SW480 (cell line): ENCODE results near the gene IFI30.

ENCODE experiments used
- DNase-seq: peaks from one replicate; pipeline ENCODE4 v3.0.0-alpha.2; 2016; ENCODE audit warnings: low spot score

Gene IFI30

DNA sequence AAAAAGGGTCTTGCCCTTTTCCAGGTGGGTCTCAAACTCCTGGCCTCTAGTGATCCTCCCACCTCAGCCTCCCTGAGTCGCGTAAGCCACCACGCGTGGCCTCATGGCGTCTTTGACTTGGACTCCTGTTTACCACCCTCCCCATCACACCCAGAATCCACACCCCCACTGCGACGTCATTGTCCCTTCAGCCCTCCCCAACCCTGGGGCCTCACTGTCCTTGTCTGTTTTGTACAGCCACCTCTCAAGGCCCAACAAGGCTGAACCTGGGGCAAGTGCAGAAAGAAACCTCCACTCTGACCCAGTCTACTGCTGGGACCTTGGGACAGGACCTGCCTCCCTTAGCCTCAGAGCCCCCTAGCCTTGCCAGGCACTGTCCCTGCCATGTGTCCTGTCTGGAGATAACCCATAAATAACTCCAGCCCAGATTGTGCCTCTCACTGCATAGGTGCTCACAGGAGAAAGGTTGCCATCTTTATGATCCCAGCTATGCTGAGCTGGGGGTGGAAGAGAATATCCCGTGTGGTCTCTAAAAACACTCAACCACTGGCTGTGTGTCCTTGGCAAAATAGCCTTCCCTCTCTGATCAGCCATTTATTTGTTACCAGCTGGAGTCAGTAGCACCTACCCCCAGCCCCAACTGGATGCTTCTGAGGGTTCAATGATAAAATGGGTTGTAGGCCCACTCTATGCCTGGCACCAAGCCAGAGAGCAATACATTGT lies 1.8 kb upstream of the IFI30 start:
- no peak for DNase-seq

DNA sequence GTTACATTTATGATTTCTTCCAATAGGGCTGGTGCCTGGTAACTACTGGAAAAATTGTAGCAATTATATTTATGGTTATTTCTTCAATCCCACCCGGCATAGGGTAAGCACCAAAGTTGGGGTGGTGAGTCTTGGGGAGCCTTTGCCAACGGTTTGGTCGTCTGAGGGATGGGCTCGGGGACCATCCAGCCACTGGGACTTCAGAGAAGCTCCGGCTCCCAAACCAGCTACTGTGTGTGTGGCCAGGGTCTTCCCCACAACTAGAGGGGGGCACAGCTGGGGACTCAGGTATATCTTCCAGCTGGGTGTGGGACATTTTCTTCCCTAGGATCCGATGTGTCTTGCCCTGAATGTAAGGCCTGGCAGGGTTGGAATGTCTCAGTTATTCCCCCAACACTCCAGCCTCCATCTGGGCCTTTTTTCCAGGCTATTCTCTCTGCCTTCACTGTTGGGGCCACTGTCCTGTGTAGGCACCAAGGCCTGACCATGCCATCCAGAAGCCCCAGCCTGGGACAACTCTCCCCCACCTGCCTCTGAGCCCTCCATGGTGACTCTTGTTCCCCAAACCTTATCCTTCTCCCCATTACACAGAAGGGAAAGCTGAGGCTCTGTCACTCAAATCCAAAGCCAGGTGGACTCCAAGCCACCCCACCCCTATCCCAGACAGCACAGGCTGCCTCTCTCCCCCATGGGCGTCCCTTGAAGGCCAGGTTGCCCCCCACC lies 1.1 kb upstream of the IFI30 start:
- DNase-seq, result no peak

DNA sequence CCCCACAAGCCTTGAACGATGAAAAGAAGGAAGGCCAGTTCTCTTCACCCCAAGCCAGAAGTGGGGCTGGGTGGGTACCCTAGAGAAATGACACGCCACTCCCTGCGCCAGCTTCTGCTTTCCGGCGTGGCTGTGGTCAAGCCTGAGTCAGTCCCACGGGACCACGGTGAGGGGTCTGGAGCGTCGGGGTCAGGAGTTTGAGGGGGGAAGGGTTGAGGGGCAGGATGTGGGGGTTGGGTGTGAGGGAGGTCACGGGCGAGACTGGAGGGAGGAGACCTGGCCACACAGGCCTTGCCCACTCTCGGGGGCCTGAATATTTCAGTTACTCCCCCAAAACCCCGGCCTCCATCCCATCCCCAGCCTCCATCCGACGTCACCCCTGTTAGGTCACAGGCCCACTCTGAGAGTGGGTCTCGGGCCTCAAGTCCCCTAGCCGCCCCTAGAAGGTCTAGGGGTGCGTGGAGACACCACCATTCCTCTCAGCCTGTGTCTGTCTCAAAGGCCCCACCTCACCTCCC lies 500 bp upstream of the IFI30 start:
- no peak for DNase-seq

DNA sequence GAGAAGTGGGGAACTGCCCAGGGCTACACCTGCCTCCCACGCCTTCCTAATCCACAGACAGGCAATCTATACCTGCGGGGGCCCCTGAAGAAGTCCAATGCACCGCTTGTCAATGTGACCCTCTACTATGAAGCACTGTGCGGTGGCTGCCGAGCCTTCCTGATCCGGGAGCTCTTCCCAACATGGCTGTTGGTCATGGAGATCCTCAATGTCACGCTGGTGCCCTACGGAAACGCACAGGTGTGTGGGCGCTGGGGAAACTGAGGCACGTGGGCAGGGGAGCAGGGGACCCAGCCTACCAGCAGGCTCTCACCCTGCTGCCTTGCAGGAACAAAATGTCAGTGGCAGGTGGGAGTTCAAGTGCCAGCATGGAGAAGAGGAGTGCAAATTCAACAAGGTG lies 1.4 kb downstream of the IFI30 start:
- no peak for DNase-seq

DNA sequence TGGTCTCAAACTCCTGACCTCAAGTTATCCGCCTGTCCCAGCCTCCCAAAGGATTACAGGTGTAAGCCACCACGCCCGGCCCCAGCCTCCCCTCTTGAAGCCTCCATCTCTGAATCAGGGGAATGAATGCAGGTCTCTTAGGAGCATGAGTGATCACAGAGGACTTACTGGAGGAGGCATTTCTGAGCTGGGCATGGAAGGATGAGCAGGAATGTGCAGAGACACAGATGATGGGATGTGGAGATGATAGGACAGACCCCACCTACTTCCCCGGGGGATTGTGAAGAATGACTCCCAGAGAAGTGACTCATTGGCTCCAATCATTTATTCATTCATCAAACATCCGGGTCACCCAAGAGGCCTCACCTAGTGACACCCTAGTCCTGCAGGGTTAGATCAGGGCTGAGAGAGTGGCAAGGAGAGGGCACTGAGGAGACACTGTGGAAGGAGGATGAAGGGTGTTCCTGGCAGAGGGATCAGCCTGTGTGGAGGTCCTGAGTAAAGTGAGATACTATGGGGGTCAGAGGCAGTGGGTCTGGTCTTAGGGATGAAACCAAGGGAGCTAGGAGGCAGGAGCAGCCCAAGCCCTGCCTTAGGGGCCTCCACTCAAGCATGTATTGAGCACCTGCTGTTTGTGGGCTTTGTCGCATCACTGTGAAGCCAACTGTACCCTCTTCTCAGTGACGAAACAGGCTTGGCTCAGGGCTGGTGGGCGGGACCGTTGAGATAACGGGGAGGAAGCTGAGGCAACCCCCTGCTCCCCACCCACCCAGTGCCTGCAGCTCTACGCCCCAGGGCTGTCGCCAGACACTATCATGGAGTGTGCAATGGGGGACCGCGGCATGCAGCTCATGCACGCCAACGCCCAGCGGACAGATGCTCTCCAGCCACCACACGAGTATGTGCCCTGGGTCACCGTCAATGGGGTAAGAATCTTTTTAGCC lies 3.0 kb downstream of the IFI30 start:
- DNase-seq, result no peak

DNA sequence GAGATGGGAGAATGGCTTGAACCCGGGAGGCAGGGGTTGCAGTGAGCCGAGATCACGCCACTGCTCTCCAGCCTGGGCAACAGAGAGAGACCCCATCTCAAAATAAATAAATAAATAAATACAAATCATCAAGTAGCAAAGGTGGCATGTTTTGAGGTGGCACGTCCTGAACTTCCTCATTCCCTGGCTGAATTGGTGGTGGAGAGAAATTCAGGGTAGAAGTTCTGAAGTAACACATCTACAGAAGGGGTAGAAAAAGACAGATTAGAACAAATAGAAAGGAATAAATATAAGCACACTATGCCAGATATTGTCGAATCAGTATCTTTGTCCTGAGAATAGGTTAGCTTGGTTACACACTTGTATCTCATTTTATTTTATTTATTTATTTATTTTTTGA lies 6.3 kb downstream of the IFI30 start:
- no peak for DNase-seq

DNA sequence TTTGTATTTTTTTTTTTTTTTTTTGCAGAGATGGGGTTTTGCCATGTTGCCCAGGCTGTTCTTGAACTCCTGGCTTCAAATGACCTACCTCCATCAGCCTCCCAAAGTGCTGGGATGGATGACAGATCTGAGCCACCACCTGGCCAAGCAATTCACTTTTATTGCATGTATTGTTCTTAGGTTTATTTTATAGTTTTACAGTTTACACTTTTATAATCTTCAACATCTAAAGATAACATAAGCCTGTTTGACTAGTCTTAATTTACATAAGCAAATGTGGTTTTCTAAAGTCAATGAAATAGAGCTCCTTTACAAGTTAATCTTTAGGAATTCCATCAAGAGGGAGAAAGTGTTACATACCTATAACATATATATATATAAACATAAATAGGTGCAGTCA lies 9.9 kb downstream of the IFI30 start:
- no peak for DNase-seq

DNA sequence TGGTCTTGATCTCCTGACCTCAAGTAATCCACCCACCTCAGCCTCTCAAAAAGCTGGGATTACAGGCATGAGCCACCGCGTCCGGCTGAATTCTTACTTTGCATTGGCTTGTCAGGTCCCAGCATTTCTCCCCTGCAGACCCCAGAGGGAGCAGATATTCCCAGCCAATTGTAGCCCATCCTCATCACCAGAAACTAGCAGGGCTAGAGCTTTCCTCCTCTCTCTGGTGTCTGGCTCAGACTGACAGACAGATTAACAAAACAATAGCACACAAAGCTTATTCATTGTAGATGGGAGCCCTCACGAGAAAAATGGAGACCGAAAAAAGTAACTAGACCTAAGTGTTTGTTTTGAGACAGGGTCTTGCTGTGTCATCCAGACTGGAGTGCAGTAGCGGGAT lies 11.9 kb downstream of the IFI30 start:
- DNase-seq, result no peak

DNA sequence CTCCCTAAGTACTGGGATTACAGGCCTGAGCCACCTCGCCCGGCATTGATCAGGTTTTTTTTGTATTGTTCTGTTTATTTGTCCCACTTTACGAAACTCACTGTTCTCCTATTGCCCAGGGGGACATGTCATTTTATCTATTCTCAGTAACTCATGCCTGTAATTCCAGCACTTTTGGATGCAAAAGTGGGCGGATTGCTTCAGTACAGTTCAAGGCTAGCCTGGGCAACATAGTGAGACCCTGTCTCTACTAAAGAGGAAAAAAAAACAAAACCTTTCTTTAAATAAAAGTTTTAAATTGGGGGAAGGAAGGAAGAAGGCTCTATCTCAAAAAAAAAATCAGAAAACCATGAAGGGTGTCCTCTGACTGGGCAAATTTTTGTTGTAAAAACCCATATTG lies 16.7 kb downstream of the IFI30 start:
- no peak for DNase-seq

DNA sequence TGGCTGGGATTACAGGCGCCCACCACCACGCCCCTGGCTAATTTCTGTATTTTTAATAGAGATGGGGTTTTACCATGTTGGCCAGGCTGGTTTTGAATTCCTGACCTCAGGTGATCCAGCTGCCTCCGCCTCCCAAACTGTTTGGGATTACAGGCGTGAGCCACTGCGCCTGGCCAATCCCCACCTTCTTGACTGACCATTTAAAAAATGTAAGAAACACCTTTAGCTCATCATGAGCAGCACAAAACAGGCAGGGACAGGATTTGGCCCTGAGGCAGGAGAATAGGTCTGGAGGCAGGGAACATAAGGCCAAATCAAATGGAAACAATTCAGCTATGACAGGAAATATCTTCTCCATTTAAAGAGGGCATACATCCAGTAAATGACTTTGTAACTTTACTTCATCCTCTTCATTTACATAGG lies 18.0 kb downstream of the IFI30 start:
- DNase-seq, result no peak

DNA sequence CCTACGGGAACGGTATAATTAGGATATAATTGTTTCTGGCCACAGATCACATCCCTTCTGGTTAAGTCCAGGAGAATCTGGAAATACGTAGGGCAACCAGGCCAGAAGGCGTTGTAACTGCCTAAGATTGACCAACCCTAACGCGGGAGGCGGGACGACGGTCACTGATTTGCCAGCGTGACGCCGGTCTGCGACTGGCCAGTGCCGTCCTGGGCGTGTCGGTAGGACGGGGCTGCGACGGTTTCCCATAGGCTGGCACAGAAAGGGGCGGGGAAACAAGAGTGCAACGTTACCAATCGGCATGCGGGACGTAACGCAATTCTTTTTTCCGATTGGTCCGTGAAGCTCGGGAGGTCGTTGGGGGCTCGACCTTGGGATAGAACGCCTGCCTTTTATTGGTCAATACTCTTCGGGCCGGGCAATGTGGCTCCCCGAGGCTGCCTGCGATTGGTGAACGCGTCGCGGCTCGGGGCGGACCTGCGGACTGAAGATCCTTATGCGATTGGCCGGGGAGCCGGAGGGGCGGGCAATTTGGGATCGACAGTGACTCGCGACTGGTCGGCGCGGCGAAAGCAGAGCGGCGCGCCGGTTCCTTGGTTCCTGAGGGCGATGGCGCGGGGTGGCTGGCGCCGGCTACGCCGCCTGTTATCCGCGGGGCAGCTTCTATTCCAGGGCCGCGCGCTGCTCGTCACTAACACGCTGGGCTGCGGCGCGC lies 19.2 kb downstream of the IFI30 start, which contains the start of gene MPV17L2:
TSS of gene MPV17L2 (plus strand) at position 546 of the 715 bp plus-strand sequence. CDS start at position 610, 64 bp downstream.
- peak; percentile 100 for DNase-seq

DNA sequence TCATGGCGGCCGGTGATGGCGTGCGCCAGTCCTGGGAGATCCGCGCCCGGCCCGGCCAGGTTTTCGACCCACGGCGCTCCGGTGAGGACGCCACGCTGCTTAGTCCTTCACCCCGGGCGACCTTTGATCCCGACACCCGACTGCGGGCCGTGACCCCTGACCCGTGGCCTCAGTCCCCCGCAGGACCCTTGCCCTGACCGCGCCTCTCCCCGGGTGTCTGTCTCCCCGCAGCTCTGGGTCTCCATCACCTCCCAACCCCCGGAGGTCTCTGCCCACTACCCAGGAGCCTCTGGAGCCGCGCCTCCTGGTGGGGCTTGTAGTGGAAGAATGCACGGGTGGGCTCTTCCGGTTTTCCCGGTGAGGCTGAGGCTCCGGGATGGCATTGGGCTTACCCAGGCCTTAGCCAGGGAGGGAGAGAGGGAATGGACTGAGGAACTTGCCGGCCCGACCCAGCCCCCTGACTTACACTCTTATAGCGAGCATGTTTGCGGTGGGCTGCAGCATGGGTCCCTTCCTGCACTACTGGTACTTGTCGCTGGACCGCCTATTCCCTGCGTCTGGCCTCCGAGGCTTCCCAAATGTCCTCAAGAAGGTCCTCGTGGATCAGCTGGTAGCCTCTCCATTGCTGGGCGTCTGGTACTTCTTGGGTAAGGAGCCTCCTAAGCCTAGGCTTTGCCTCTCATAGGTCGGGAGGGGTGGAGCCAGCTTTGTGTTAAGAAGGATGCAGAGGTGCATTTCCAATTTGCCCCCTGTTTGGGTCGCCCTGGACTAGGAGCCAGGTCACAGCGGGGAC lies 20.0 kb downstream of the IFI30 start:
- DNase-seq, result no peak

DNA sequence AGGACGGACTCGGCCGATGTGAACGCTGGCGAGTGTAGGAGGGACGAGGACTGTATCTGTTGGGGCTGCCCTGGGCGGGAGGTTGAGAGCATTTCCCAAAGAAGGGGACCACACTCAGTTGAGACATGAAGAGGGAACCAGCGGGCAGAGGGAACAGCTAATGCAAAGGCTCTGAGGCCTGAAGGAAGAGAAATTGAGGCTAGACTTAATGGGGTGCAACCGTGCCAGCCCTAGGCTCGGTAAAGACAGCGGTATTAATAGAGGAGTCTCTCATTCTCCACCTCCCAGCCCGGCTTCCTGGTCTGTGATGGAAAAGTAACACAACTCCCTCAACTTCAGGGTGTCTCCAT lies 20.5 kb downstream of the IFI30 start:
- no peak for DNase-seq

DNA sequence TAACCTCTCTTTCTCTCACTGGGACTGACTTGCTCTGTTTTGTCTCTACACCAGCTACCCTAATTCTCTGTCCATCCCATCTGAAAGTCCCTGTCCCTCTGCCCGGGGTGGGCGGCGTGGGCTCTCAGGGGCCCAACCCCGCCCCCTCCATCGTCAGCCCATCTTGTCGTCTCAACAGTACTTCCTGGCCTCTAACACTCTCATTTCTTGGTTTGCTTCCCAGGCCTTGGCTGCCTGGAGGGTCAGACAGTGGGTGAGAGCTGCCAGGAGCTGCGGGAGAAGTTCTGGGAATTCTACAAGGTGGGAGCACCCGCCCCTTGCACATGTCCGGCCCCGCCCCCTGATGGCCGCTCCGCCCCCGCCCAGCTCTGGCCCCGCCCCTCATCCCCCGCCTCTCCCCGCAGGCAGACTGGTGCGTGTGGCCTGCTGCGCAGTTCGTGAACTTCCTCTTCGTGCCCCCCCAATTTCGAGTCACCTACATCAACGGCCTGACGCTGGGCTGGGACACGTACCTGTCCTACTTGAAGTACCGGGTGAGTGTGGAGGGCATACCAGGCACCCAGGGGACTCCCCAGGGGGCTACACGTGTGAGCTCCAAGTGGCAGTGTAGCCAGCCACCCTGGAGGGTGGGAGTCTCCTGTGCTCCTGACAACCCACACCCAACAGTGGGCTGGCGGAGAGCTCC lies 21.1 kb downstream of the IFI30 start:
- no peak for DNase-seq

DNA sequence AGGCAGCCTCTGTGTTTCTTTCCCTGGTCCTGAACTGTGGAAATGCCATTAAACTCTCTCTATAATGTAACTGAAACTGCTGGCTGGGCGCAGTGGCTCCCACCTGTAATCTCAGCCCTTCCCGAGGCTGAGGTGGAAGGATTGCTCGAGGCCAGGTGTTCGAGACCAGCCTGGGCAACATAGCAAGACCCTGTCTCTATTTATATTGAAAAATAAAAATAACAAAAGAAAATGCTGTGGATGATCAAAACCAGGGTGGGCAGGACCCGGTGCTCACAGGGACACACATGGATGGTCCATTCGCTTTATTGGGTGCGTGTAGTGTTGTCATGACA lies 22.9 kb downstream of the IFI30 start:
- no peak for DNase-seq

DNA sequence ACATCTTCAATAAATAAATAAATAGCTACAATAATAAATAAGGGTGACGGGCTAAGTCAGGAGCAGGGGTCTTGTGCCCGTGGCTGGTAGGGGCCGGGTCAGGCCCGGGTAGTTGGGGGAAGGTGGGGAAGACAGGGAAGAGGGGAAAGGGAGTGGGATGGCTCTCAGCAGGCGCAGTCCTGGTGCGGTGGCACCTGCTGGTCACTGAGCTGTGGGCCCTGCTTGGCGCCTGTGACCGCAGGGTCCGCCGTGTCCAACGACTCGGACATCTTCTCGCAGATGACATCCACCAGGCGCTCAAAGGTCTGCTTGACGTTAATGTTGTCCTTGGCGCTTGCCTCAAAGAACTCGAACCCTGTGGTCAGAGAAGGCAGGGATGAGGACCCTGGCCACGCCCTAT lies 23.7 kb downstream of the IFI30 start:
- no peak for DNase-seq

DNA sequence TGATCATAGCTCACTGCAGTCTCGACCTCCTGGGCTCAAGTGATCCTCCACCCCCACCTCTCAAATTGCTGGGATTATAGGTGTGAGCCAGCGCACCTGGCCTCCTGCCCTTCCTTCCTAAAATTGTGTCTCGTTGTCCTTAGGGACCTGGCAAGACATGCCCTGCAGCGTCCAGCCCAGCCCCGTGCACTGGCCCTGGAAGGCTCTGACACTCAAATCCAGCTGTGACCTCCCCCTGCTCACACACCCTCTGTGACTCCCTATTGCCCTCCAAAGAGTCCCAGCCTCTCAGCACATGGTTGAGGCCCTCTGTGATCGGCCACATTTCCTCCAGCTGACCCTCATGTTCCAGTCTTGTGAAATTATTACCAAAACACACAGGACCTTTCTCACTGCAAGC lies 24.3 kb downstream of the IFI30 start:
- no peak for DNase-seq

DNA sequence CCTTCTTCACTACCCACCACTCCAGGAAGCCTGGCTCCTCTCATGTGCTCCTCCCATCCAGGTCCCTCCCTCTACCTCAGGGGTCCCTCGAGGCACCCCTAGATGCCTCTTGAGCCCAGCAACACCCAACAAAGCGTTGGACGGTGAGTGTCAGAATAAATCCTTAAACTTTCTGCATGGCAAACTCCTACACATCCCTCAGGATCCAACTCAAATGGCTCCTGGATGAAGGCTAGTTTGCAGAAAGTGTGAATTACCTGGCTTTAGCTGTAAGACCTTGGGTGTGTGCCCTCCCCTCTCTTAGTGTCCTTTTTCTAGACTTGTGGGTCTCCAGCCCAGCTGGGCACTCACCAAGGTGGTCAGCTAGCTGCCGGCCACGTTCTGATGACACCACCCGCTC lies 24.8 kb downstream of the IFI30 start:
- no peak for DNase-seq

DNA sequence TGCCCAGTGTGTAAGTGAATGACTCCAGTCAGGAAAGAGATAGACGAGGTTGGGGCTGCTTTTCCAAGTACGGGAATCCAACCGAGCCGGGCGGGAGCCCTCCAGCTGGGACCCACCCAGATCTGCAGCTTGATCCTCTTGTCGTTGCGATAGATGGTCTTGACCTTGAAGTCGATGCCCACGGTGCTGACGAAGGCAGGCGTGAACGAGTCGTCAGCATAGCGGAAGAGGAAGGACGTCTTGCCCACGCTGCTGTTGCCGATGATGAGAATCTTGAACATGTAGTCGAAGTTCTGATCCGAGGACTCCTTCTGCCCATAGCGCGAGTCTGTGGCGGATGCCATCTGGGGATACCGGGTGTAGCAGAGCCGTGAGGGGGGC lies 28.8 kb downstream of the IFI30 start:
- DNase-seq, result no peak

DNA sequence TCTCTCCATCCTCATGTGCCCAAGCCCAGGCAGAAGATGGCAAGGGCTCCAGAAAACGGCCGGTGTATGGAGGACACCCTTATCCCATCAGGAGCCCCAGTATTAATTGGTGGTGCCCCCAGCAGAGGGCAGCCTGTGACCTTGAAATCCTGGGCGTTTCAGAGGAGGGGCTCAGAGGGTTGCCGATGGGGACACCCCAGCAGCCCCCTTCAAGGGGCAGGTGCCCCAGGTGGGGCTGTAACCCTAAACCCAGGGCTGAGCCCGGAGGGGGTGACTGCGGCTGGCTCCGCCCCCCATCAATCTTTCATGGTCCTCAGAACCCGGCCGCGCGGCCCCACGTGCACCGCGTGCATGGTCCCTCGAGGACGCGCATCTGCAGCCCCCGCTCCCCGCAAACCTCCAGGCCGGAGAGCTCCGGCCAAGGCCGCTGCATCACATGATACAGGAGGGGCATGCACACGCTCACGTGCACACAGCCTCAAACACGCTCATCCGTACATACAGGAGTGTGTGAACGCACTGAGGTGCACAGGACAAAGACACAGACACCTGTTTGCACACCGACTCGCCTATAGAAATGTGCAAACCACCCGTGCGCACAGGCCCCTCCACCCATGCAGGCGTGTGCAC lies 29.3 kb downstream of the IFI30 start:
- no peak for DNase-seq
